ENCODE data around the gene CLEC19A. TPM values are rescaled to one million over a fixed set of nuclear protein-coding genes. Genes with fewer than 3 reads are reported as not detected.

Gene CLEC19A
- total RNA-seq, 1 donor from 2014 or later, result not detected

DNA sequence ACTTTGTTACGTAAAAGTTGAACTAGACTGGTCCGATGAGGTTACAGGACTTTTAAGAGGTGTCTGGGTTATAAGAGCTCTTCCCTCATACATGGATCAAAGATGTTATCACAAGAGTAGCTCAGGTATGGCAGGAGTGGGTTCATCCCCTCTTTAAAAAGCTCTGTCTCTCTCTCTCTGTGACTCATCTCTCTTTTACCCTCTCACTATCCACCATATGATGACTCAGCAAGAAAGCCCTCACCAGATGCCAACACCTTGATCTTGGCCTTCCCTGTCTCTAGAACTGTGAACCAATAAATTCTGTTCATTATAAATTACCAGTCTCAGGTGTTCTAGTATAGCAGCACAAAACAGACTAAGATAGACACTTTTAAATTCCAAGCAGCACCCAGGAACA lies 1.9 kb upstream of the CLEC19A start:
- Mint-ChIP-seq H3K4me3 (ENCODE audit: unreplicated experiment) (no peak overlapping the region), H3K27me3 (ENCODE audit: unreplicated experiment) (peaks cover 6% of the 10 kb centered on the region), H3K27ac (ENCODE audit: unreplicated experiment) (no peak overlapping the region), H3K9me3 (ENCODE audit: unreplicated experiment) (no peaks in the 10 kb centered on the region), H3K4me1 (ENCODE audit: unreplicated experiment) (no peaks in the 10 kb centered on the region), H3K36me3 (ENCODE audit: low read depth, unreplicated experiment) (no peaks in the 10 kb centered on the region)
- DNase-seq (ENCODE audit: low spot score), result no peak
- TF ChIP-seq, protein P1, sequence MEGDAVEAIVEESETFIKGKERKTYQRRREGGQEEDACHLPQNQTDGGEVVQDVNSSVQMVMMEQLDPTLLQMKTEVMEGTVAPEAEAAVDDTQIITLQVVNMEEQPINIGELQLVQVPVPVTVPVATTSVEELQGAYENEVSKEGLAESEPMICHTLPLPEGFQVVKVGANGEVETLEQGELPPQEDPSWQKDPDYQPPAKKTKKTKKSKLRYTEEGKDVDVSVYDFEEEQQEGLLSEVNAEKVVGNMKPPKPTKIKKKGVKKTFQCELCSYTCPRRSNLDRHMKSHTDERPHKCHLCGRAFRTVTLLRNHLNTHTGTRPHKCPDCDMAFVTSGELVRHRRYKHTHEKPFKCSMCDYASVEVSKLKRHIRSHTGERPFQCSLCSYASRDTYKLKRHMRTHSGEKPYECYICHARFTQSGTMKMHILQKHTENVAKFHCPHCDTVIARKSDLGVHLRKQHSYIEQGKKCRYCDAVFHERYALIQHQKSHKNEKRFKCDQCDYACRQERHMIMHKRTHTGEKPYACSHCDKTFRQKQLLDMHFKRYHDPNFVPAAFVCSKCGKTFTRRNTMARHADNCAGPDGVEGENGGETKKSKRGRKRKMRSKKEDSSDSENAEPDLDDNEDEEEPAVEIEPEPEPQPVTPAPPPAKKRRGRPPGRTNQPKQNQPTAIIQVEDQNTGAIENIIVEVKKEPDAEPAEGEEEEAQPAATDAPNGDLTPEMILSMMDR (IDR thresholded peaks at IDR 0.05; ENCODE audit: unreplicated experiment), result no peak

DNA sequence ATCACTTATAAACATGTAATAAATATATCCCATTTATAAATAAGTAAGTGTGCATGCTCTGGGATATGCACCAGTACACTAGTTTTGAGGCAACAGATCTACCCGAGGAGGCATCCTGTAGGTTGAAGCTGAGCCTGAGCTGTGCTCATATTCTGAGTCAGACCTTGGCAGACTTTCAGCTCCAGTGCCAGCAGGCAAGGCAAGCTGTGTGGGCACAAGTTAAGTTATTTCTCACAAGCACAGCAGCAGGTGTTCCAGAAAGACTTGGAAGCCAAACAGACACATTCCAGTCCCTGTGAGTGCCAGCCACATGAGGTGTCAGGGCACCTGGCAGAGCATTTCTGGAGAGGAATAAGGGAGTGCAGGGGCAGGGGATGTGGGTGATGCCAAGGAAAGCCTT lies 1.3 kb upstream of the CLEC19A start:
- Mint-ChIP-seq H3K9me3 (ENCODE audit: unreplicated experiment) (no peaks in the 10 kb centered on the region), H3K27me3 (ENCODE audit: unreplicated experiment) (peaks cover 6% of the 10 kb centered on the region), H3K27ac (ENCODE audit: unreplicated experiment) (no peak overlapping the region), H3K4me3 (ENCODE audit: unreplicated experiment) (no peak overlapping the region), H3K36me3 (ENCODE audit: low read depth, unreplicated experiment) (no peaks in the 10 kb centered on the region), H3K4me1 (ENCODE audit: unreplicated experiment) (no peaks in the 10 kb centered on the region)
- no peak for DNase-seq (ENCODE audit: low spot score)
- TF ChIP-seq, protein P1 (IDR thresholded peaks at IDR 0.05; ENCODE audit: unreplicated experiment), result no peak

DNA sequence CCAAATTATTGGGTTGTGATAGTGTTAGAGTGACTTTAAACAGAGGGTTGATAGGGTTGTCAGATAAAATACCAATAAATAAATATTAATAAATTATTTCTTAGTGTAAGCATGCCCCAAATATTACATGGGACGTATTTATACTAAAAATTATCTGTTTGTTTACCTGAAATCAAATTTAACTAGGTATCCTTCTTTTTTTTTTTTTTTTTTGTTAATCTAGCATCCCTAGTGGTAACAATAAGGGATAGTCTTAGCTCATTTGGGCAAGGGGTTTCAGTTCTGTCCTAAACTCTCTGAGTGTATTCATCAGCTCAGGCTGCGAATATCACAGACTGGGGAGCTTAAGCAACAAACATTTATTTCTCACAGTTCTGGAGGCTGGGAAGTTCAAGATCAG lies 1.3 kb downstream of the CLEC19A start:
- TF ChIP-seq, protein P1 (IDR thresholded peaks at IDR 0.05; ENCODE audit: unreplicated experiment), result no peak
- H3K36me3 Mint-ChIP-seq (ENCODE audit: low read depth, unreplicated experiment), result no peaks in the 10 kb centered on the region
- peaks cover 6% of the 10 kb centered on the region for H3K27me3 Mint-ChIP-seq (ENCODE audit: unreplicated experiment)
- H3K9me3 Mint-ChIP-seq (ENCODE audit: unreplicated experiment), result no peaks in the 10 kb centered on the region
- H3K4me3 Mint-ChIP-seq (ENCODE audit: unreplicated experiment), result no peak overlapping the region
- DNase-seq (ENCODE audit: low spot score), result no peak
- H3K4me1 Mint-ChIP-seq (ENCODE audit: unreplicated experiment), result no peaks in the 10 kb centered on the region
- H3K27ac Mint-ChIP-seq (ENCODE audit: unreplicated experiment), result no peak overlapping the region

DNA sequence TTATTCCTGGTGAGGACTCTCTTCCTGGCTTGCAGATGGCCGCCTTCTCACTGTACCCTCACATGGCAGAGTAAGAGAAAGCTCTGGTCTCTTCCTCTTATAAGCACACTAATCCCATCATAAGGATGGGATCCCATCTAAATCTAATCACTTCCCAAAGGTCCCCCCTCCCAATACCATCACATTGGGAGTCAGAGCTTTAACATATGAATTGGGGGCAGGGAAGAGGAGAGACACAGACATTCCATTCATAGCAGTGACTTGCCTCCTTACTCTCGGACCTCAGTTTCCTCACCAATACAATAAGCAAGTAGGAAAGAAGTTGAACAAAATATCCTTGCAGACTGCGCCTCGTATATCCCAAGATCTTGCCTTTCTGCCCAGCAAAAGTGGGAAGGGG lies 1.7 kb downstream of the CLEC19A start:
- H3K4me1 Mint-ChIP-seq (ENCODE audit: unreplicated experiment), result no peaks in the 10 kb centered on the region
- TF ChIP-seq, protein P1 (IDR thresholded peaks at IDR 0.05; ENCODE audit: unreplicated experiment), result no peak
- H3K27ac Mint-ChIP-seq (ENCODE audit: unreplicated experiment), result no peak overlapping the region
- H3K9me3 Mint-ChIP-seq (ENCODE audit: unreplicated experiment), result no peaks in the 10 kb centered on the region
- peaks cover 6% of the 10 kb centered on the region for H3K27me3 Mint-ChIP-seq (ENCODE audit: unreplicated experiment)
- no peaks in the 10 kb centered on the region for H3K36me3 Mint-ChIP-seq (ENCODE audit: low read depth, unreplicated experiment)
- H3K4me3 Mint-ChIP-seq (ENCODE audit: unreplicated experiment), result no peak overlapping the region
- DNase-seq (ENCODE audit: low spot score), result no peak

DNA sequence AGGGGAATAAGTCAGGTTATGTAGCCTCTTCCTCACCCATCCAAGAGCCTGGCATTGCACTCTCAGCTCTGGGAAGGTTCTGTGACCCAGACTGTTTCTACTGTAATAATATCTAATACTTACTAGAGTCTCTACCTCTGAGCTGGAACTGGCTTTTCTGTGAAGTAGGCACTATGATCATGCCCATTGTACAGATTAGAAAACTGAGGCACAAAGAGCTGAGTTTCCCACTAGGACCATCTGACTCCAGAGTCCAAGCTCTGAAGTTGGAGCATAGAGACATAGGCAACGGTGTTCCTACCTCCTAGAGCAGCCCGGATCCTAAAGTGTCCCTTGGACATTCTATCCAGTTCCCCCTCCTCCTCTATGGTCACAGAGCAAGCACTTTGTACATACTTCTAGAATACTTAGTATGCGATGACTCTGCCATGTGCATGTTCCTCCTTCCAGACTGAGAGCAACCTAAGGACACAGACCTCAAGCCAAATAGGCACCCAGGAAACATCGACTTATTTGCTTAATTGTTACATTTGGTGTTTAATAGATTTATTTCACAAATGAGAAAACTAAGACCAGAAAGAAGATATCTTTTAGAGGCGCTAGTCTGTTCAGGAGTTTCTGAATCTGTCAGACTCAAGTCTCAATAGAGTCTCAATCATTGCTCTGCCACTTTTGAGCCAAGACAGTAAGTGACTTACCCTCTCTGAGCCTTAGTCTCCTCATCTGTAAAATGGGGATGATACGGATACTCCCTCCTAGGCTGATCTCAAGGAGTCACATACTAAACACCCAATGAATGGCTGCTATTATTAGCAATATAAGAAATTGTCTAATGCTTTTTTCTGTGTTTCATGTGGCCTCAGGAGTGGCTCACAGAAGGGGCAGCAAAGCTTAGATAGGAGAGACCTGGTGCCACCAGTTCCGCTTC lies 3.6 kb downstream of the CLEC19A start:
- H3K36me3 Mint-ChIP-seq (ENCODE audit: low read depth, unreplicated experiment), result no peaks in the 10 kb centered on the region
- no peaks in the 10 kb centered on the region for H3K27me3 Mint-ChIP-seq (ENCODE audit: unreplicated experiment)
- H3K4me1 Mint-ChIP-seq (ENCODE audit: unreplicated experiment), result peaks cover 2% of the 10 kb centered on the region
- H3K9me3 Mint-ChIP-seq (ENCODE audit: unreplicated experiment), result no peaks in the 10 kb centered on the region
- no peak overlapping the region for H3K27ac Mint-ChIP-seq (ENCODE audit: unreplicated experiment)
- H3K4me3 Mint-ChIP-seq (ENCODE audit: unreplicated experiment), result no peak overlapping the region
- TF ChIP-seq, protein P1 (IDR thresholded peaks at IDR 0.05; ENCODE audit: unreplicated experiment), result no peak
- no peak for DNase-seq (ENCODE audit: low spot score)
